GM23338 (cell line): ENCODE measurements around the gene PSMD3. TPM values are rescaled to one million over a fixed set of nuclear protein-coding genes. Genes with fewer than 3 reads are reported as not detected.

Experiments
- ATAC-seq: fragments of 200-7000 bp; cut with Tn5 transposase; 3 replicates; pipeline ENCODE4 v1.9.1; 2020
- DNase-seq: peaks from one replicate; pipeline ENCODE4 v3.0.0-alpha.2; 2015; ENCODE audit warnings: low spot score
- H2AFZ ChIP-seq: fragments of 200-600 bp; sonication (generic); 2 replicates; pipeline ENCODE4 v1.8.0; 2016; ENCODE audit warnings: antibody characterized with exemption, mild to moderate bottlenecking, moderate library complexity
- H3F3A ChIP-seq: fragments of 200-600 bp; sonication (generic); replicated peaks from 2 replicates; pipeline ENCODE4 v1.8.0; 2017; ENCODE audit warnings: antibody characterized with exemption, mixed run types, low read depth
- H3K27ac ChIP-seq: fragments of 200-600 bp; sonication (generic); 2 replicates; pipeline ENCODE4 v1.6.1; 2016; ENCODE audit warnings: low read depth
- H3K27me3 ChIP-seq: fragments of 200-600 bp; sonication (generic); 2 replicates; pipeline ENCODE4 v1.8.0; 2016; ENCODE audit warnings: mild to moderate bottlenecking, mixed run types, moderate library complexity; ENCODE audit not compliant: insufficient read depth
- H3K36me3 ChIP-seq: fragments of 200-600 bp; sonication (generic); 2 replicates; pipeline ENCODE4 v1.8.0; 2016; ENCODE audit warnings: mild to moderate bottlenecking; ENCODE audit not compliant: insufficient read depth
- H3K4me1 ChIP-seq: fragments of 200-600 bp; sonication (generic); 2 replicates; pipeline ENCODE4 v1.8.0; 2016; ENCODE audit warnings: mild to moderate bottlenecking, moderate library complexity; ENCODE audit not compliant: insufficient read depth
- H3K4me2 ChIP-seq: fragments of 200-600 bp; sonication (generic); 2 replicates; pipeline ENCODE4 v1.7.1; 2017; ENCODE audit warnings: mixed run types
- H3K4me3 ChIP-seq: fragments of 200-600 bp; sonication (generic); 2 replicates; pipeline ENCODE4 v1.6.1; 2016; ENCODE audit warnings: mixed run types
- H3K79me2 ChIP-seq: fragments of 200-600 bp; sonication (generic); replicated peaks from 2 replicates; pipeline ENCODE4 v1.8.0; 2017; ENCODE audit warnings: mild to moderate bottlenecking; ENCODE audit not compliant: insufficient read depth
- H3K9me2 ChIP-seq: fragments of 200-600 bp; sonication (generic); 2 replicates; pipeline ENCODE4 v1.8.0; 2017; ENCODE audit not compliant: insufficient read depth
- H4K20me1 ChIP-seq: fragments of 200-600 bp; sonication (generic); replicated peaks from 2 replicates; pipeline ENCODE4 v1.8.0; 2017; ENCODE audit warnings: mild to moderate bottlenecking; ENCODE audit not compliant: insufficient read depth
- H3K27ac Mint-ChIP-seq: 2 replicates; pipeline ENCODE4 v1.8.0; 2020; ENCODE audit warnings: inconsistent platforms, mild to moderate bottlenecking, moderate library complexity, mixed read lengths
- H3K27me3 Mint-ChIP-seq: 3 replicates; pipeline ENCODE4 v1.8.0; 2022; ENCODE audit warnings: low read depth, mild to moderate bottlenecking, moderate library complexity, mixed read lengths, inconsistent platforms; ENCODE audit not compliant: insufficient read depth, poor library complexity
- H3K36me3 Mint-ChIP-seq: 3 replicates; pipeline ENCODE4 v1.8.0; 2021; ENCODE audit warnings: low read depth, mild to moderate bottlenecking, inconsistent platforms, moderate library complexity, mixed read lengths
- H3K4me1 Mint-ChIP-seq: 3 replicates; pipeline ENCODE4 v1.8.0; 2020; ENCODE audit warnings: mild to moderate bottlenecking, inconsistent platforms, mixed read lengths
- H3K4me3 Mint-ChIP-seq: 3 replicates; pipeline ENCODE4 v1.8.0; 2021; ENCODE audit warnings: moderate library complexity, mild to moderate bottlenecking, inconsistent platforms, mixed read lengths
- H3K9me3 Mint-ChIP-seq: 3 replicates; pipeline ENCODE4 v1.8.0; 2020; ENCODE audit warnings: moderate library complexity, mild to moderate bottlenecking, inconsistent platforms, mixed read lengths
- CREB1 ChIP-seq: fragments of 250-450 bp; sonication (Bioruptor Pico); IDR thresholded peaks from 2 replicates; pipeline ENCODE4 v1.5.0; 2020; ENCODE audit warnings: low read depth, mild to moderate bottlenecking, moderate library complexity
- CTCF ChIP-seq, 2 experiments: fragments of 200-600 bp in 1 of 2; sonication (generic) in 1 of 2; conservative IDR thresholded peaks; 2 replicates each; pipeline versions ENCODE4 v1.5.1 to v1.6.1; 2016 to 2017; ENCODE audit warnings: antibody characterized with exemption in 2 of 2, low read depth in 2 of 2, mild to moderate bottlenecking in 2 of 2, moderate library complexity in 1 of 2
- ETS1 ChIP-seq: IDR thresholded peaks from 2 replicates; pipeline ENCODE4 v1.6.1; 2016; ENCODE audit warnings: antibody characterized with exemption
- EZH2 ChIP-seq: fragments of 200-600 bp; sonication (generic); IDR thresholded peaks from one replicate; pipeline ENCODE4 v1.8.0; 2017; ENCODE audit warnings: antibody characterized with exemption, mild to moderate bottlenecking, low read depth; ENCODE audit not compliant: unreplicated experiment
- EZH2phosphoT487 ChIP-seq: fragments of 200-600 bp; sonication (generic); IDR thresholded peaks from one replicate; pipeline ENCODE4 v1.8.1; 2018; ENCODE audit warnings: antibody characterized with exemption; ENCODE audit not compliant: unreplicated experiment
- JUNB ChIP-seq: IDR thresholded peaks from one replicate; pipeline ENCODE4 v1.6.1; 2016; ENCODE audit warnings: antibody characterized with exemption; ENCODE audit not compliant: unreplicated experiment
- NANOG ChIP-seq: IDR thresholded peaks from 2 replicates; pipeline ENCODE4 v1.6.1; 2016; ENCODE audit warnings: antibody characterized with exemption, borderline replicate concordance
- POLR2AphosphoS5 ChIP-seq: IDR thresholded peaks from 2 replicates; pipeline ENCODE4 v1.6.1; 2016; ENCODE audit warnings: antibody characterized with exemption, low read depth
- STAT1 ChIP-seq: IDR thresholded peaks from one replicate; pipeline ENCODE4 v1.6.1; 2016; ENCODE audit warnings: antibody characterized with exemption; ENCODE audit not compliant: unreplicated experiment
- ZNF114 ChIP-seq: fragments of 250-450 bp; sonication (Bioruptor Pico); IDR thresholded peaks from 2 replicates; pipeline ENCODE4 v1.5.0; 2020; ENCODE audit warnings: mild to moderate bottlenecking, moderate library complexity
- ZNF331 ChIP-seq: fragments of 250-450 bp; sonication (Bioruptor Pico); IDR thresholded peaks from 2 replicates; pipeline ENCODE4 v1.5.0; 2020; ENCODE audit warnings: low read depth, mild to moderate bottlenecking, moderate library complexity
- ZNF462 ChIP-seq: fragments of 250-450 bp; sonication (Bioruptor Pico); IDR thresholded peaks from 2 replicates; pipeline ENCODE4 v1.5.0; 2020; ENCODE audit warnings: mild to moderate bottlenecking, moderate library complexity
- polyA plus RNA-seq: library from polyadenylated mRNA; unstranded; fragments of >200 nt; fragmentation: Nextera tagmentation; extraction: Ambion mirVana; gene quantifications from 2 replicates; pipeline ENCODE4 v1.2.1, GENCODE V29; 2016
- total RNA-seq: library from RNA; depleted of rRNA; stranded (reverse); fragments of >200 nt; shearing (Covaris generic); gene quantifications from 2 replicates; pipeline ENCODE4 v1.2.3, GENCODE V29; 2014
- TF ChIP-seq, protein P1 (sequence below): IDR thresholded peaks from one replicate; pipeline ENCODE4 v1.6.1; 2018; ENCODE audit warnings: antibody characterized with exemption; ENCODE audit not compliant: unreplicated experiment

Gene PSMD3
- total and polyA plus RNA-seq, 2 experiments from 2014 or later = 112 to 217 TPM

GRCh38 chr17:40022961-40023541 lies 42.4 kb downstream of the PSMD3 start:
- peaks cover 15% of the 10 kb centered on the region; the same call in 1 of the 2 replicates for H3K36me3 ChIP-seq
- ATAC-seq (no peak), DNase-seq (no peak)
- Mint-ChIP-seq H3K4me3 (no peak overlapping the region), H3K36me3 (peaks cover 58% of the 10 kb centered on the region), H3K27ac (no peak overlapping the region), H3K9me3 (no peaks in the 10 kb centered on the region), H3K4me1 (peaks cover 24% of the 10 kb centered on the region), H3K27me3 (peaks cover 8% of the 10 kb centered on the region)
- H3F3A ChIP-seq = peaks cover 18% of the 10 kb centered on the region
- no peak overlapping the region for H2AFZ ChIP-seq
- no peak overlapping the region for H3K4me3 ChIP-seq
- H3K4me2 ChIP-seq = no peak overlapping the region
- TF ChIP-seq JUNB (no peak), ZNF114 (CRISPR knock-in tag) (no peak), STAT1 (no peak), ZNF462 (CRISPR knock-in tag) (no peak), NANOG (no peak), CREB1 (CRISPR knock-in tag) (no peak), CTCF (conservative IDR thresholded peaks at IDR 0.05; ENCODE audit: low read depth in 2 of 2) (no peak), POLR2AphosphoS5 (no peak), ZNF331 (no peak), EZH2phosphoT487 (no peak), ETS1 (no peak), EZH2 (no peak)
- TF ChIP-seq, protein P1, sequence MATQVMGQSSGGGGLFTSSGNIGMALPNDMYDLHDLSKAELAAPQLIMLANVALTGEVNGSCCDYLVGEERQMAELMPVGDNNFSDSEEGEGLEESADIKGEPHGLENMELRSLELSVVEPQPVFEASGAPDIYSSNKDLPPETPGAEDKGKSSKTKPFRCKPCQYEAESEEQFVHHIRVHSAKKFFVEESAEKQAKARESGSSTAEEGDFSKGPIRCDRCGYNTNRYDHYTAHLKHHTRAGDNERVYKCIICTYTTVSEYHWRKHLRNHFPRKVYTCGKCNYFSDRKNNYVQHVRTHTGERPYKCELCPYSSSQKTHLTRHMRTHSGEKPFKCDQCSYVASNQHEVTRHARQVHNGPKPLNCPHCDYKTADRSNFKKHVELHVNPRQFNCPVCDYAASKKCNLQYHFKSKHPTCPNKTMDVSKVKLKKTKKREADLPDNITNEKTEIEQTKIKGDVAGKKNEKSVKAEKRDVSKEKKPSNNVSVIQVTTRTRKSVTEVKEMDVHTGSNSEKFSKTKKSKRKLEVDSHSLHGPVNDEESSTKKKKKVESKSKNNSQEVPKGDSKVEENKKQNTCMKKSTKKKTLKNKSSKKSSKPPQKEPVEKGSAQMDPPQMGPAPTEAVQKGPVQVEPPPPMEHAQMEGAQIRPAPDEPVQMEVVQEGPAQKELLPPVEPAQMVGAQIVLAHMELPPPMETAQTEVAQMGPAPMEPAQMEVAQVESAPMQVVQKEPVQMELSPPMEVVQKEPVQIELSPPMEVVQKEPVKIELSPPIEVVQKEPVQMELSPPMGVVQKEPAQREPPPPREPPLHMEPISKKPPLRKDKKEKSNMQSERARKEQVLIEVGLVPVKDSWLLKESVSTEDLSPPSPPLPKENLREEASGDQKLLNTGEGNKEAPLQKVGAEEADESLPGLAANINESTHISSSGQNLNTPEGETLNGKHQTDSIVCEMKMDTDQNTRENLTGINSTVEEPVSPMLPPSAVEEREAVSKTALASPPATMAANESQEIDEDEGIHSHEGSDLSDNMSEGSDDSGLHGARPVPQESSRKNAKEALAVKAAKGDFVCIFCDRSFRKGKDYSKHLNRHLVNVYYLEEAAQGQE = no peak
- no peaks in the 10 kb centered on the region for H3K27me3 ChIP-seq
- no peaks in the 10 kb centered on the region for H4K20me1 ChIP-seq
- H3K79me2 ChIP-seq = no peaks in the 10 kb centered on the region
- H3K4me1 ChIP-seq = peaks cover 18% of the 10 kb centered on the region
- H3K9me2 ChIP-seq = no peaks in the 10 kb centered on the region
- H3K27ac ChIP-seq = no peak overlapping the region
